ENCODE measurements around the gene FAU.

The FAU gene

GRCh38 chr11:65095974-65096806 lies 25.7 kb downstream of the FAU start, which contains the start of gene VPS51:
Gene VPS51, plus strand, starts transcription at chr11:65096214. Its CDS starts 37 bp downstream, at chr11:65096251.
- Histone ChIP-seq H2AFZ (ENCODE audit: low read depth, low read length) (peak within 1 kb of the TSS; percentile 87), H2BK5ac (ENCODE audit: low read depth, low read length, poor library complexity, severe bottlenecking) (no peak within 1 kb of the TSS), H3K36me3 (ENCODE audit: control insufficient read depth in 1 of 2, insufficient read depth in 2 of 2, low read depth in 1 of 2, low read length in 2 of 2) (peaks cover 2 to 7% of the 10 kb centered on the region in 2 experiments), H3K4me1 (ENCODE audit: control insufficient read depth, insufficient read depth, low read depth, low read length) (peaks cover 8% of the 10 kb centered on the region), H3K18ac (ENCODE audit: low read depth in 1 of 2, low read length in 2 of 2) (peak within 1 kb of the TSS; percentile 48 to 90), H3K4me2 (ENCODE audit: low read length, poor library complexity, severe bottlenecking) (peak within 1 kb of the TSS; percentile 46), H2BK15ac (ENCODE audit: low read depth, poor library complexity, severe bottlenecking) (peak within 1 kb of the TSS; percentile 30), H3K4me3 (ENCODE audit: insufficient read depth in 1 of 2, low read depth in 1 of 2, low read length in 2 of 2) (peak within 1 kb of the TSS; percentile 71 to 86), H3K27me3 (ENCODE audit: control insufficient read depth in 1 of 2, insufficient read depth in 1 of 2, low read length in 2 of 2) (no peaks in the 10 kb centered on the region), H3K27ac (ENCODE audit: low read length, poor library complexity, severe bottlenecking) (peak within 1 kb of the TSS; percentile 48), H3K9me3 (ENCODE audit: control insufficient read depth, low read length) (no peaks in the 10 kb centered on the region), H3K4ac (ENCODE audit: low read depth in 1 of 2, low read length in 2 of 2) (peak within 1 kb of the TSS; percentile 73 to 91), H4K91ac (ENCODE audit: low read length) (peak within 1 kb of the TSS; percentile 95), H3K9ac (ENCODE audit: low read length) (peak within 1 kb of the TSS; percentile 90), H2BK12ac (ENCODE audit: low read length in 2 of 2) (peak within 1 kb of the TSS in 1 of 2 experiments; percentile 49), H2AK5ac (ENCODE audit: low read length, severe bottlenecking) (no peak within 1 kb of the TSS), H4K8ac (ENCODE audit: low read length) (peak within 1 kb of the TSS; percentile 100), H3K79me1 (replicated peaks; ENCODE audit: low read length, poor library complexity, severe bottlenecking) (peaks cover 13% of the 10 kb centered on the region), H2BK120ac (ENCODE audit: low read depth, low read length) (peak within 1 kb of the TSS; percentile 62), H3K14ac (ENCODE audit: low read length in 2 of 2) (peak within 1 kb of the TSS in 1 of 2 experiments; percentile 81), H3K23ac (ENCODE audit: low read length in 2 of 2) (peak within 1 kb of the TSS in 1 of 2 experiments; percentile 46)
- WGBS = under 1% methylated on average over 49 of the region's 52 CpGs
- DNase-seq = peak; percentile 91

GRCh38 chr11:65095427-65095826 lies 26.5 kb downstream of the FAU start:
- WGBS = 96% methylated on average over 22 of the region's 22 CpGs
- no peak overlapping the region for H3K4me2 ChIP-seq (ENCODE audit: low read length, poor library complexity, severe bottlenecking)
- H3K4me1 ChIP-seq (ENCODE audit: control insufficient read depth, insufficient read depth, low read depth, low read length) = peaks cover 8% of the 10 kb centered on the region
- H2BK12ac ChIP-seq (ENCODE audit: low read length in 2 of 2) = peak overlapping the region in 1 of 2 experiments; percentile 49
- no peaks in the 10 kb centered on the region for H3K9me3 ChIP-seq (ENCODE audit: control insufficient read depth, low read length)
- peaks cover 5 to 10% of the 10 kb centered on the region in 2 experiments for H3K36me3 ChIP-seq (ENCODE audit: control insufficient read depth in 1 of 2, insufficient read depth in 2 of 2, low read depth in 1 of 2, low read length in 2 of 2)
- no peak overlapping the region for H4K91ac ChIP-seq (ENCODE audit: low read length)
- H3K79me1 ChIP-seq (replicated peaks; ENCODE audit: low read length, poor library complexity, severe bottlenecking) = peaks cover 13% of the 10 kb centered on the region
- peak overlapping the region; percentile 87 for H2AFZ ChIP-seq (ENCODE audit: low read depth, low read length)
- DNase-seq = no peak
- H3K9ac ChIP-seq (ENCODE audit: low read length) = peak overlapping the region; percentile 90
- H3K23ac ChIP-seq (ENCODE audit: low read length in 2 of 2) = no peak overlapping the region
- H3K27ac ChIP-seq (ENCODE audit: low read length, poor library complexity, severe bottlenecking) = no peak overlapping the region
- H2AK5ac ChIP-seq (ENCODE audit: low read length, severe bottlenecking) = no peak overlapping the region
- no peak overlapping the region for H3K14ac ChIP-seq (ENCODE audit: low read length in 2 of 2)
- no peaks in the 10 kb centered on the region for H3K27me3 ChIP-seq (ENCODE audit: control insufficient read depth in 1 of 2, insufficient read depth in 1 of 2, low read length in 2 of 2)
- H3K4me3 ChIP-seq (ENCODE audit: insufficient read depth in 1 of 2, low read depth in 1 of 2, low read length in 2 of 2) = peak overlapping the region in 1 of 2 experiments; percentile 86
- H4K8ac ChIP-seq (ENCODE audit: low read length) = peak overlapping the region; percentile 100
- no peak overlapping the region for H2BK15ac ChIP-seq (ENCODE audit: low read depth, poor library complexity, severe bottlenecking)
- no peak overlapping the region for H2BK120ac ChIP-seq (ENCODE audit: low read depth, low read length)
- H3K4ac ChIP-seq (ENCODE audit: low read depth in 1 of 2, low read length in 2 of 2) = peak overlapping the region in 1 of 2 experiments; percentile 32
- H3K18ac ChIP-seq (ENCODE audit: low read depth in 1 of 2, low read length in 2 of 2) = peak overlapping the region in 1 of 2 experiments; percentile 90
- no peak overlapping the region for H2BK5ac ChIP-seq (ENCODE audit: low read depth, low read length, poor library complexity, severe bottlenecking)

DNA sequence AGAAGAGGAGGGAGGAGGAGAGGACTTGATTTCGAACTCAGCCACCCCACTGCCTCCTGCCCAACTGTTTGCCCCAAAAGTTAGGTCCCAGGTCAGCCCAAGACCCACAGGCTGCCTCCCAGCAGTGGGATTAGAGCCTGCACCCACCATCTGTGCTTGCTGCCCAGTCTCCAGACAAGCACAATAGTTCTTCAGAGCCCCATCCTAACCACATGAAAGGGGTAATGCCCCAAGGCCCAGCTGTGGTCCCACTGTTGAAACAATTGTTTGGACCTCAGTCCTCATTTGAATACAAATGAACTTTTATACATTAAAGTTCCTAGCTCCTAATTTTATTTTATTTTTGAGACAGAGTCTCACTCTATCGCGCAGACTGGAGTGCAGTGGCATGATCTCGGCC lies 31.3 kb downstream of the FAU start:
- H2BK15ac ChIP-seq (ENCODE audit: low read depth, poor library complexity, severe bottlenecking) = no peak overlapping the region
- H3K9ac ChIP-seq (ENCODE audit: low read length) = no peak overlapping the region
- H3K9me3 ChIP-seq (ENCODE audit: control insufficient read depth, low read length) = no peaks in the 10 kb centered on the region
- H2AK5ac ChIP-seq (ENCODE audit: low read length, severe bottlenecking) = no peak overlapping the region
- H2AFZ ChIP-seq (ENCODE audit: low read depth, low read length) = no peak overlapping the region
- H4K8ac ChIP-seq (ENCODE audit: low read length) = no peak overlapping the region
- no peak overlapping the region for H3K4ac ChIP-seq (ENCODE audit: low read depth in 1 of 2, low read length in 2 of 2)
- H3K4me1 ChIP-seq (ENCODE audit: control insufficient read depth, insufficient read depth, low read depth, low read length) = peaks cover 2% of the 10 kb centered on the region
- no peak overlapping the region for H3K14ac ChIP-seq (ENCODE audit: low read length in 2 of 2)
- DNase-seq = no peak
- peaks cover 12% of the 10 kb centered on the region for H3K79me1 ChIP-seq (replicated peaks; ENCODE audit: low read length, poor library complexity, severe bottlenecking)
- H2BK120ac ChIP-seq (ENCODE audit: low read depth, low read length) = no peak overlapping the region
- no peak overlapping the region for H3K4me2 ChIP-seq (ENCODE audit: low read length, poor library complexity, severe bottlenecking)
- H3K27ac ChIP-seq (ENCODE audit: low read length, poor library complexity, severe bottlenecking) = no peak overlapping the region
- H3K4me3 ChIP-seq (ENCODE audit: insufficient read depth in 1 of 2, low read depth in 1 of 2, low read length in 2 of 2) = no peak overlapping the region
- H3K36me3 ChIP-seq (ENCODE audit: control insufficient read depth in 1 of 2, insufficient read depth in 2 of 2, low read depth in 1 of 2, low read length in 2 of 2) = peaks cover 43 to 47% of the 10 kb centered on the region in 2 experiments
- WGBS = 96% methylated on average over 4 of the region's 4 CpGs
- no peak overlapping the region for H3K23ac ChIP-seq (ENCODE audit: low read length in 2 of 2)
- no peak overlapping the region for H2BK5ac ChIP-seq (ENCODE audit: low read depth, low read length, poor library complexity, severe bottlenecking)
- no peak overlapping the region for H2BK12ac ChIP-seq (ENCODE audit: low read length in 2 of 2)
- H3K27me3 ChIP-seq (ENCODE audit: control insufficient read depth in 1 of 2, insufficient read depth in 1 of 2, low read length in 2 of 2) = no peaks in the 10 kb centered on the region
- no peak overlapping the region for H4K91ac ChIP-seq (ENCODE audit: low read length)
- H3K18ac ChIP-seq (ENCODE audit: low read depth in 1 of 2, low read length in 2 of 2) = no peak overlapping the region

DNA sequence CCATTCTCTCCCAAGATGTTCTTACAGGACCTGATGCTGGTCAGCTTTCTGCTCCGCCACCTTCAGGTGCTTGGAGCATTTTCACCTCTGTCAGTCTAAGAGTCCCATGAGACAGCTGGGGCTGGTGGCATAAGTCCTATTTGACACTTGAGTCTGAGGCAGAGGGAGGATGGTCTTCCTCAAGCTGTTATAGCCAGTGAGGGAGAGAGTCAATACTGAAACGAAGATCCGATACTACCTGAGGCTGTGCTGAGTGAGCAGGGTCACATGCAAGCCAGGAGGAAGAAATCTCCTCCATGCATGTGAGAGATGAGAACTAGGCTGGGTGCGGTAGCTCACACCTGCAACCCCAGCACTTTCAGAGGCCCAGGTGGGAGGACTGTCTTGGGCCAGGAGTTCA lies 32.3 kb downstream of the FAU start:
- no peak overlapping the region for H3K23ac ChIP-seq (ENCODE audit: low read length in 2 of 2)
- no peak overlapping the region for H3K14ac ChIP-seq (ENCODE audit: low read length in 2 of 2)
- H3K9me3 ChIP-seq (ENCODE audit: control insufficient read depth, low read length) = no peaks in the 10 kb centered on the region
- 99% methylated on average over 4 of the region's 4 CpGs for WGBS
- H2BK120ac ChIP-seq (ENCODE audit: low read depth, low read length) = no peak overlapping the region
- H3K27ac ChIP-seq (ENCODE audit: low read length, poor library complexity, severe bottlenecking) = no peak overlapping the region
- no peak overlapping the region for H3K9ac ChIP-seq (ENCODE audit: low read length)
- no peaks in the 10 kb centered on the region for H3K27me3 ChIP-seq (ENCODE audit: control insufficient read depth in 1 of 2, insufficient read depth in 1 of 2, low read length in 2 of 2)
- H3K4me2 ChIP-seq (ENCODE audit: low read length, poor library complexity, severe bottlenecking) = no peak overlapping the region
- peaks cover 6% of the 10 kb centered on the region for H3K4me1 ChIP-seq (ENCODE audit: control insufficient read depth, insufficient read depth, low read depth, low read length)
- peaks cover 19% of the 10 kb centered on the region for H3K79me1 ChIP-seq (replicated peaks; ENCODE audit: low read length, poor library complexity, severe bottlenecking)
- no peak overlapping the region for H2BK12ac ChIP-seq (ENCODE audit: low read length in 2 of 2)
- H2AK5ac ChIP-seq (ENCODE audit: low read length, severe bottlenecking) = no peak overlapping the region
- H3K4ac ChIP-seq (ENCODE audit: low read depth in 1 of 2, low read length in 2 of 2) = no peak overlapping the region
- peaks cover 46 to 53% of the 10 kb centered on the region in 2 experiments for H3K36me3 ChIP-seq (ENCODE audit: control insufficient read depth in 1 of 2, insufficient read depth in 2 of 2, low read depth in 1 of 2, low read length in 2 of 2)
- no peak overlapping the region for H2BK15ac ChIP-seq (ENCODE audit: low read depth, poor library complexity, severe bottlenecking)
- no peak overlapping the region for H4K8ac ChIP-seq (ENCODE audit: low read length)
- no peak overlapping the region for H4K91ac ChIP-seq (ENCODE audit: low read length)
- no peak overlapping the region for H2BK5ac ChIP-seq (ENCODE audit: low read depth, low read length, poor library complexity, severe bottlenecking)
- no peak overlapping the region for H2AFZ ChIP-seq (ENCODE audit: low read depth, low read length)
- no peak overlapping the region for H3K4me3 ChIP-seq (ENCODE audit: insufficient read depth in 1 of 2, low read depth in 1 of 2, low read length in 2 of 2)
- DNase-seq = no peak
- no peak overlapping the region for H3K18ac ChIP-seq (ENCODE audit: low read depth in 1 of 2, low read length in 2 of 2)
